K562 (cell line): ENCODE data around the gene MRPL48. TPM values are rescaled to one million over a fixed set of nuclear protein-coding genes. Genes with fewer than 3 reads are reported as not detected.
A peak's percentile ranks its signal among the peaks of the same experiment; 100 is the strongest.

Experiments
- CHD7 ChIP-seq: fragments of 200-600 bp; sonication (generic); IDR thresholded peaks from one replicate; pipeline ENCODE4 v1.6.1; 2012; ENCODE audit warnings: mild to moderate bottlenecking, low read depth, low read length, inconsistent platforms
- ELK1 ChIP-seq: sonication (generic); formaldehyde crosslinking; IDR thresholded peaks from 2 replicates; pipeline ENCODE4 v1.8.1; 2022; ENCODE audit warnings: missing genetic modification reagents
- HMBOX1 ChIP-seq: sonication (generic); IDR thresholded peaks from 2 replicates; pipeline ENCODE4 v1.6.1; 2016
- MAFK ChIP-seq: IDR thresholded peaks from 2 replicates; pipeline ENCODE4 v1.6.1; 2011; ENCODE audit warnings: low read length, improper control_type of control experiment
- MYC ChIP-seq, 2 experiments: fragments of 250-450 bp in 1 of 2; sonication (Bioruptor Pico) in 1 of 2; IDR thresholded peaks; 2 replicates each; pipeline versions ENCODE4 v1.5.1 to v1.6.1; 2012 to 2021; ENCODE audit warnings: low read depth in 2 of 2, borderline replicate concordance in 1 of 2, improper control_type of control experiment in 1 of 2, low read length in 1 of 2, mild to moderate bottlenecking in 1 of 2, moderate library complexity in 1 of 2
- NFE2 ChIP-seq: IDR thresholded peaks from 2 replicates; pipeline ENCODE4 v1.6.1; 2014; ENCODE audit warnings: antibody characterized with exemption, low read depth
- NFE2L1 ChIP-seq: fragments of 450-650 bp; IDR thresholded peaks from 2 replicates; pipeline ENCODE4 v1.6.1; 2016; ENCODE audit warnings: missing genetic modification characterization, low read depth, mild to moderate bottlenecking, missing compliant biosample characterization, moderate library complexity, borderline replicate concordance
- RBFOX2 ChIP-seq: fragments of 200-400 bp; formaldehyde crosslinking; IDR thresholded peaks from 2 replicates; pipeline ENCODE4 v1.6.1; 2017; ENCODE audit warnings: low read depth, mild to moderate bottlenecking, low read length, moderate library complexity
- SREBF2 ChIP-seq: sonication (generic); formaldehyde crosslinking; IDR thresholded peaks from 2 replicates; pipeline ENCODE4 v1.4.0; 2020; ENCODE audit warnings: mild to moderate bottlenecking, missing genetic modification reagents
- ZHX1 ChIP-seq: fragments of 150-350 bp; conservative IDR thresholded peaks from 2 replicates; pipeline ENCODE4 v1.6.1; 2014; ENCODE audit warnings: low read length
- ZKSCAN8 ChIP-seq: fragments of 200-800 bp; sonication (Bioruptor generic); IDR thresholded peaks from 2 replicates; pipeline ENCODE4 v1.6.1; 2016; ENCODE audit warnings: missing genetic modification characterization, missing compliant biosample characterization
- polyA plus RNA-seq, 8 experiments: library from polyadenylated mRNA; depleted of rRNA in 4 of 8; stranded (reverse) in 5 of 8; unstranded in 3 of 8; fragments of >200 nt; fragmentation: Nextera tagmentation in 2 of 8; fragmentation: Illumina TruSeq in 1 of 8; extraction: Ambion mirVana in 2 of 8; extraction: Trizol in 1 of 8; gene quantifications; 2 replicates each; pipeline versions ENCODE4 v1.2.1 to v1.2.3, GENCODE V29; 2011 to 2014; ENCODE audit warnings: inconsistent platforms in 1 of 8, missing spikeins in 1 of 8
- total RNA-seq, 7 experiments: library from RNA; depleted of rRNA in 6 of 7; stranded (reverse); fragments of >200 nt in 6 of 7; fragmentation: Illumina TruSeq in 2 of 7; extraction: Trizol in 2 of 7; gene quantifications; 2 replicates each; pipeline versions ENCODE4 v1.2.1 to v1.2.3, GENCODE V29; 2011 to 2021; ENCODE audit warnings: low replicate concordance in 1 of 7

MRPL48 gene
- total and polyA plus RNA-seq, 9 of the 15 experiments (the other 6 are each of a cell fraction or from before 2014, with no cell fraction given): 66.0 to 237 (median 104) TPM

GRCh38 chr11:73902303-73902702 is 114.6 kb downstream of the MRPL48 start (continued):
- TF ChIP-seq CHD7 (no peak), NFE2L1 (tag) (peak; percentile 52; the same call in 1 of the 2 replicates), ELK1 (CRISPR knock-in tag) (no peak), RBFOX2 (no peak), SREBF2 (CRISPR knock-in tag) (no peak), ZHX1 (no peak), ZKSCAN8 (CRISPR knock-in tag) (no peak), MAFK (peak; percentile 65; the same call in 1 of the 2 replicates), NFE2 (peak; percentile 76), MYC (IDR thresholded peaks at IDR 0.05; ENCODE audit: low read depth, low read length) (no peak), MYC (CRISPR knock-in tag; IDR thresholded peaks at IDR 0.05; ENCODE audit: borderline replicate concordance, low read depth) (no peak), HMBOX1 (no peak)
